NB4 (cell line): Measurements from ENCODE around the gene HOXB6.

Source experiments
- DNase-seq: peaks from one replicate; pipeline ENCODE4 v3.0.0; 2010; ENCODE audit warnings: low read depth
- H3K4me3 ChIP-seq: one replicate; pipeline ENCODE4 v1.5.1; 2011; ENCODE audit warnings: mild to moderate bottlenecking, low read depth, low read length, moderate library complexity
- CTCF ChIP-seq: IDR thresholded peaks from one replicate; pipeline ENCODE4 v1.5.1; 2012; ENCODE audit warnings: low read depth, low read length
- MAX ChIP-seq: IDR thresholded peaks from 2 replicates; pipeline ENCODE4 v1.6.1; 2011; ENCODE audit warnings: low read depth, low read length
- MYC ChIP-seq: IDR thresholded peaks from 2 replicates; pipeline ENCODE4 v1.6.1; 2011; ENCODE audit warnings: low read depth, low read length
- POLR2A ChIP-seq: IDR thresholded peaks from 2 replicates; pipeline ENCODE4 v1.6.1; 2011; ENCODE audit warnings: mild to moderate bottlenecking; ENCODE audit not compliant: insufficient read length; ENCODE audit errors: extremely low read depth

The HOXB6 gene

GRCh38 chr17:48584223-48584741 is 20.5 kb downstream of the HOXB6 start:
- H3K4me3 ChIP-seq = no peak overlapping the region
- TF ChIP-seq MYC = no peak
- TF ChIP-seq CTCF = no peak
- no peak for TF ChIP-seq MAX
- no peak for TF ChIP-seq POLR2A
- DNase-seq = no peak

GRCh38 chr17:48583708-48584222 is 21.0 kb downstream of the HOXB6 start:
- no peak overlapping the region for H3K4me3 ChIP-seq
- TF ChIP-seq MYC = no peak
- no peak for TF ChIP-seq MAX
- no peak for TF ChIP-seq POLR2A
- no peak for TF ChIP-seq CTCF
- DNase-seq = no peak

- TF ChIP-seq CTCF (no peak), MYC (no peak), POLR2A (no peak), MAX (no peak)
- H3K4me3 ChIP-seq = no peak overlapping the region
- DNase-seq = no peak
These were observed 22.1 kb downstream of the HOXB6 start for GRCh38 chr17:48582750-48583069.

- TF ChIP-seq CTCF = no peak
- no peak for TF ChIP-seq POLR2A
- TF ChIP-seq MYC = no peak
- TF ChIP-seq MAX = no peak
- DNase-seq = no peak
- H3K4me3 ChIP-seq = no peak overlapping the region
These were observed 24.8 kb downstream of the HOXB6 start for GRCh38 chr17:48579760-48580554.

- TF ChIP-seq CTCF (no peak), MYC (no peak), MAX (no peak), POLR2A (no peak)
- H3K4me3 ChIP-seq = no peak overlapping the region
- DNase-seq = no peak
These were observed 25.4 kb downstream of the HOXB6 start for GRCh38 chr17:48579471-48579759.
